Hindlimb muscle (tissue), 1 donor: ENCODE measurements around the gene ISM1. TPM values are rescaled to one million over a fixed set of nuclear protein-coding genes. Genes with fewer than 3 reads are reported as not detected.

ENCODE experiments used
- DNase-seq: peaks from one replicate; pipeline ENCODE4 v3.0.0-alpha.2; 2013
- polyA plus RNA-seq: library from polyadenylated mRNA; unstranded; fragments of 120-200 nt; gene quantifications from one replicate; pipeline ENCODE4 v1.2.1, GENCODE V29; 2013; ENCODE audit not compliant: insufficient read length

Gene ISM1
- polyA plus RNA-seq: 1.1 TPM

- no peak for DNase-seq
Measured at GRCh38 chr20:13220904-13221297, at the start of gene ISM1. Gene ISM1, plus strand, starts transcription at chr20:13221274. Its CDS starts 503 bp downstream, at chr20:13221777.

- no peak for DNase-seq
Measured at GRCh38 chr20:13173201-13173600, 47.9 kb upstream of the ISM1 start.

- DNase-seq: no peak
Measured at GRCh38 chr20:13174402-13174801, 46.7 kb upstream of the ISM1 start.

GRCh38 chr20:13180986-13181889 is 39.8 kb upstream of the ISM1 start:
- DNase-seq: no peak

- no peak for DNase-seq
Measured at GRCh38 chr20:13183005-13183404, 38.1 kb upstream of the ISM1 start.

GRCh38 chr20:13186043-13186774 is 34.9 kb upstream of the ISM1 start:
- DNase-seq: no peak

GRCh38 chr20:13187899-13188298 is 33.2 kb upstream of the ISM1 start:
- no peak for DNase-seq

GRCh38 chr20:13199279-13199678 is 21.8 kb upstream of the ISM1 start:
- DNase-seq: no peak

GRCh38 chr20:13200767-13201500 is 20.1 kb upstream of the ISM1 start:
- no peak for DNase-seq

- DNase-seq: no peak
Measured at GRCh38 chr20:13202565-13202964, 18.5 kb upstream of the ISM1 start.

- DNase-seq: no peak
Measured at GRCh38 chr20:13205425-13205824, 15.6 kb upstream of the ISM1 start.

- no peak for DNase-seq
Measured at GRCh38 chr20:13205848-13206434, 15.1 kb upstream of the ISM1 start.

GRCh38 chr20:13207016-13207415 is 14.1 kb upstream of the ISM1 start:
- DNase-seq: no peak

GRCh38 chr20:13211956-13212618 is 9.0 kb upstream of the ISM1 start:
- DNase-seq: no peak

GRCh38 chr20:13212750-13213149 is 8.3 kb upstream of the ISM1 start:
- DNase-seq: no peak

- DNase-seq: no peak
Measured at GRCh38 chr20:13213335-13213734, 7.7 kb upstream of the ISM1 start.

- no peak for DNase-seq
Measured at GRCh38 chr20:13216533-13216932, 4.5 kb upstream of the ISM1 start.

GRCh38 chr20:13219327-13220193 is 1.5 kb upstream of the ISM1 start:
- no peak for DNase-seq

GRCh38 chr20:13220194-13220903 is 725 bp upstream of the ISM1 start:
- no peak for DNase-seq

GRCh38 chr20:13221313-13221672 is 219 bp downstream of the ISM1 start:
- DNase-seq: no peak
